ENCODE measurements around the gene ABTB2.

The ABTB2 gene

GRCh38 chr11:34234086-34234740, 123.6 kb downstream of the ABTB2 start:
- no peak for DNase-seq

- no peak for DNase-seq
These were observed 124.6 kb downstream of the ABTB2 start for GRCh38 chr11:34233215-34233614.

GRCh38 chr11:34232807-34233206, 125.0 kb downstream of the ABTB2 start:
- DNase-seq: no peak

DNA sequence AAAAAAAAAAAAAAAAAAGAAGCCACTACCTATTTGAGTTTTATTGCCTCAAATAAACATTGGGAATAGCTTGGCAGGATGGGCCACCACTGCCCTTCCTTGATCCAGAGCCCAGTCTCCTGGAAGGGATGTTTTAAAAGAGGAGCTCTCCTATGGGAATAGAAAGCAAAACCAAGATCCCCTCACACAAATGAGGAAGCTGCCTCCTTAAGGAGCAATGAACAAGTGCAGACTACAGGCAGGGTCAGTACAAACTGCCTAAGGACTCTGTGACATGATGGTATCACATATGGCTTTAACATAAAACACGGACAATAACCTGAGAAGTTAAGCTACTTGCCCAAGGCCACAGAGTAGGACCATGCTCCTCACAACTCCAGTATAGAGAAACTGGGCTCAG, 131.6 kb downstream of the ABTB2 start:
- DNase-seq: no peak

DNA sequence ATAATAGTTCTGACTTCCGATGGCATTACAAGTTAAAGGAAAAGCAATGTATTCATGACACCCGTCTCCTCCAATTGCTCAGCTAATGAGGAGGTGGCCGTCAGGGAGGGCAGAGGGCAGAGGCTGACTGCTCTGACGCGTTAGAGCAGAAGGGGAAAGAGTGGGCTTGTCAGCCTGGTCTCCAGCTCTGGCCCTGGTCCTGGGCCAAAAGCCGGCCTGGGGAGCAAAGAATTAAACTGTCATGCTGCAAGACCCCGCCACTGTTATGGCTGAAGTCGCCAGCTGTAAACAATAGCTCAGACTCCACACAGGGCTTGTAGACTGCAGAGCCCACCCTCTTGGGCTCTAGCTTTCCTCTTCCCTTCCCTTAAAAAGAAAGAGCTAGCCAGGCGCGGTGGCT, 132.7 kb downstream of the ABTB2 start:
- no peak for DNase-seq

GRCh38 chr11:34224434-34224966, 133.3 kb downstream of the ABTB2 start:
- no peak for DNase-seq

GRCh38 chr11:34223907-34224306, 133.9 kb downstream of the ABTB2 start:
- DNase-seq: no peak

GRCh38 chr11:34223021-34223813, 134.6 kb downstream of the ABTB2 start:
- peak in 1 of 3 experiments; percentile 40 for DNase-seq

DNA sequence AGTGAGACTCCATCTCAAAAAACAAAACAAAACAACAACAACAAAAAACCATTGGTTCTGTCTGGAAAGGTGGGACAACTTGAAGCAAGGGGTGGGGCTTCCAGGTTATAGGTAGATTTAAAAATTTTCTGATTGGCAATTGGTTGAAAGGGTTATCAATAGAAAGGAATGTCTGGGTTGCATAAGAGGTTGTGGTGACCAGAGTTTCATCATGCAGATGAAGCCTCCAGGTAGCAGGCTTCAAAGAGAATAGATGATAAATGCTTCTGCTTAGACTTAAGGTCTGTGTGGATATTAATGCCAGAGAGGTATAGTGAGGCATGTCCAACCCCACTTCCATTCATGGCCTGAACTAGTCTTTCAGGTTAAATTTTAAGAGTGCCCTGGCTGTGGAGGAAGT, 135.8 kb downstream of the ABTB2 start:
- no peak for DNase-seq

DNA sequence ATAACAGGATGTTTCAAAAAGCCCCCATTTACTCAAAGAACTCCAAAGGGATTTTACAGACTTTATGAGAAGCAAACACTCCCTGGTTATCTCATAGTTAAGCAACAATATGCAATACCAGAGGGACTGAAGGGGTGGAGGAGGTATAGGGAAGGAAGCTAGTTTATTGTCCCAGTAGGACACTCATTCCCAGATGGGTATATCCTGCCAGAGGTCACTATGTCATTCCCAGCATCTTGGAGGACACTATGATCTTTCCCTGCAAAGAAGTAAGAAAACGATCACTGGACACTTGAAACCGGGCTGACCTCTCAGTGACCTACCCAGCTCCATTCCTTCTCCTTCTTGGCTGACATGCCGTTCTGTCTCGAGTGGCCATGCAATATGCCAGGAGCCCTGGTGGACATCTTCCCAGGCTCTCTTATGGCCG, 137.9 kb downstream of the ABTB2 start:
- DNase-seq: no peak

GRCh38 chr11:34219279-34219678, 138.5 kb downstream of the ABTB2 start:
- DNase-seq: no peak

- DNase-seq: peak in 1 of 3 experiments; percentile 26
These were observed 139.1 kb downstream of the ABTB2 start for GRCh38 chr11:34218756-34219155.

DNA sequence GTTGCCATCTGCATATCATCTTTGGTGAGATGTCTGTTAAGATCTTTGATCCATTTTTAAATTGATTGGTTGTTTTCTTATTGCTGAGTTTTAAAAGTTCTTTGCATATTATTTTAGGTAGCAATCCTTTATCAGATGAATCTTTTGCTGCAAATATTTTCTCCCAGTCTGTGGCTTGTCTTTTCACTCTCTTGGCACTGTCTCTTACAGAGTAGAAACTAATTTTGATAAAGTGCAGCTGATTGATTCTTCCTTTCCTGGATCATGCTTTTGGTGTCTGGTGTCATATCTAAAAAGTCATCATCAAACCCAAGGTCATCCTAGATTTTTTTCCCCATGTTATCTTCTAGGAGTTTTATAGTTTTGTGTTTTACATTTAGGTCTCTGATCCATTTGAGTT, 139.7 kb downstream of the ABTB2 start:
- DNase-seq: no peak

DNA sequence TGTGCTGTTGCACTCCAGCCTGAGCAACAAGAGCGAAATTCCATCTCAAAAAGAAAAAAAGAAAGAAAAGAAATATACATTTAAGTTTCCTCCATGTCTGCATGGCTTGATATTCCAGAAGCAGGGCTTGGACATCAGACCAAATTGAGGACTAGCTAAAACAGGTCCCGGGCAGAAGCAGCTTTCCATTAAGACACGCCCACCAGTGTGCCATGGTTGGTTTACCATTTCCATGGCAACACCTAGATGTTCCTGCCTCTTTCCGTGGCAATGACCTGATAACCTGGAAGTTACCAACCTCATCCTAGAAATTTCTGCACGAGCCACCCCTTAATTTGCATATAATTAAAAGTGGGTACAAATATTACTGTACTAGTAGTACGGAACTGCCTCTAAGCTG, 141.1 kb downstream of the ABTB2 start:
- peak in 1 of 3 experiments; percentile 78 for DNase-seq

GRCh38 chr11:34215806-34216453, 141.9 kb downstream of the ABTB2 start:
- DNase-seq: no peak

- DNase-seq: no peak
These were observed 142.6 kb downstream of the ABTB2 start for GRCh38 chr11:34214961-34215805.

DNA sequence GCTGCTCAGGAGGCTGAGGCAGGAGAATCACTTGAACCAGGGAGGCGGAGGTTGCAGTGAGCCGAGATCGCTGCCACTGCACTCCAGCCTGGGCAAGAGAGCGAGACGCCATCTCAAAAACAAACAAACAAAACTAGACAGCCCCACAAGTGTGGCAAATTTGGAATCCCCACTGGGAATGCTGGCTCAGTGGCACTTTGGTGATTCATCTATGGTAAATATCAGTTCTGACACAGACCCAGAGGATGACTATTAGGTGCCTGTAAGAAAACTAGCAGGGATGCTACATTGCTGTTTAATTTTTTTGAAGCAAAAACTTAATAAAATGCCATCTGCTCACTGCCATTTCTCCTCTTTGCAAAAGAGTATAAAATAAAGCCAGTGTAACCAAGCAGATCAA, 144.4 kb downstream of the ABTB2 start:
- peak in 2 of 3 experiments; percentile 2 to 17 for DNase-seq

- DNase-seq: peak in 1 of 3 experiments; percentile 25
These were observed 145.2 kb downstream of the ABTB2 start for GRCh38 chr11:34212566-34212965.

DNA sequence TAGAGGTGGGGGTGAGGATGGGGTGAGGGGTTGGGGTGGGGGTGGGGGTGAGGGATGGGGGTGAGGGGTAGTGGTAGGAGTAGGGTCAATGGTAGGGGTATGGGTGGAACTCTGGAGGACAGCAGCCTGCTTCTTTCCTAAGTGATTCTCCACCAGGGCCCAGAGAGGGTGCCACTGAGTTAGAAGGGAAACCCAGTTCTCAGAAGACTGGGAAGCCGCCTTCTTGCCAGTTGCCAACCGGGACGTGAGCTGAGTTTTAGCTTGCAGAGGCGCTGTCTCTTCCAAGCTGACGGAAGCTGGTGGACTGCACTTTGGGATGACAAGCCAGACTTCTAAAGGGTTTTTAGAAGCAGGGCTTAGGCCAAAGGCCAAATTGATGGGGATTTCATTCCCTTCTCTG, 148.0 kb downstream of the ABTB2 start:
- DNase-seq: no peak

GRCh38 chr11:34208266-34209135, 149.3 kb downstream of the ABTB2 start:
- no peak for DNase-seq

DNA sequence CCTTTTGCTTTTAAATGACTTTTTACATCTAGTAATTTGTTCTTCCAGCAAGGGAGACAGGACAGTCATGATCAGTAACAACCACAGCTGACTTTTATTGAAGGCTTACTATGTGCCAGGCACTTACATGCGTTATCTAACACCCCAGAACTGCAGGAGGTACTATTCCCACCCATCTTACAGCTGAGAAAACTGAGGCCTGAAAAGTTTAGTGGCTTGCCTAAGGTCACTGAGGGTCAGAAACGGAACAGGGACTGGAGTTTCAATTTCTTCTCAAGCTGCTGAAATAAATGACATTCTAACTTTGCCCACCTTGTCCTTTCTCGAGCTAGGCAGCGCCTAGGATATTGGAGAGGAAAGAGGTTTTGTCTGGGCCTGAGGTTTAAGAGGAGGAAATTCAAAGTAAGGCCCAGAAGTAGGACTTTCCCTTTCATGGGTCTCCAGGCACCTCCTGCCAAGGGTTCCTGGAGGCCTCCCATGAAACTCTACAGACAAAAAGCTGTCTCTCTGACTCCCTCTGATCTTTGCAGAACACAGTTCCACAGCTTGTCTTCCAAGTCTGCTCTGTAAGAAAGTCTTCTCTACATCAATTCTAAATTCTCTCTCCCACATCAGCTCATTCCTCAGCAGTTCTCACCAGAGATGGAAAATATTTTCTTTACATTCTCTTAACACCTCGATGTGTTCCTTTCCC, 150.2 kb downstream of the ABTB2 start:
- DNase-seq: no peak

Data from NCI-H1417 (cell line).